Hepatocyte (in vitro differentiated cells): ENCODE results near the gene RAVER1.

Source experiments
- EZH2 ChIP-seq: fragments of 200-600 bp; sonication (generic); IDR thresholded peaks from 2 replicates; pipeline ENCODE4 v1.6.1; 2016; ENCODE audit warnings: antibody characterized with exemption, mild to moderate bottlenecking, borderline replicate concordance
- TF ChIP-seq, protein P1 (sequence below): fragments of 200-600 bp; sonication (generic); IDR thresholded peaks from 2 replicates; pipeline ENCODE4 v1.5.1; 2016; ENCODE audit warnings: antibody characterized with exemption, mild to moderate bottlenecking; ENCODE audit not compliant: poor library complexity

DNA sequence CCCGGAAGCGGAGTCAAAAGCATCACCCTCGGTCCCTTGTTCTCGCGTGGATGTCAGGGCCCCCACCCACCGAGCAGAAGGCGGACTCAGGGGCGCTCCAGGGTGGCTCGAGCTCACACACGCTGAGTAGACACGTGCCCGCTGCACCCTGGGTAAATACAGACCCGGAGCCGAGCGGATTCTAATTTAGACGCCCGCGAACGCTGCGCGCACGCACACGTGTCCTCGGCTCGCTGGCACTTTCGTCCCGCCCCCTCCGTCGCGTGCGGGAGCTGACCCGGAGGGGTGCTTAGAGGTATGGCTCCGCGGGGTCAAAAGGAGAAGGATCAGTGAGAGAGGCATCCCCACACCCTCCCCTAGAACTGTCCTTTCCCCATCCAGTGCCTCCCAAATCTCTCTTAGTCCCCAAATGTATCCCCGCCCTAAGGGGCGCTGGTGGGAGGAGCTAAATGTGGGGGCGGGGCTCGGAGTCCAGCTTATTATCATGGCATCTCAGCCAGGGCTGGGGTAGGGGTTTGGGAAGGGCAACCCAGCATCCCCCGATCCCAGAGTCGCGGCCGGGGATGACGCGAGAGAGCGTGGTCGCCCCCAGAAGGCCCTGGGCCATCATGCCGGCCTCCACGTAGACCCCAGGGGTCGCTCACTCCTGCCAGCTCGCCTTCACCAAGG lies 44.0 kb downstream of the RAVER1 start:
- TF ChIP-seq, protein P1, sequence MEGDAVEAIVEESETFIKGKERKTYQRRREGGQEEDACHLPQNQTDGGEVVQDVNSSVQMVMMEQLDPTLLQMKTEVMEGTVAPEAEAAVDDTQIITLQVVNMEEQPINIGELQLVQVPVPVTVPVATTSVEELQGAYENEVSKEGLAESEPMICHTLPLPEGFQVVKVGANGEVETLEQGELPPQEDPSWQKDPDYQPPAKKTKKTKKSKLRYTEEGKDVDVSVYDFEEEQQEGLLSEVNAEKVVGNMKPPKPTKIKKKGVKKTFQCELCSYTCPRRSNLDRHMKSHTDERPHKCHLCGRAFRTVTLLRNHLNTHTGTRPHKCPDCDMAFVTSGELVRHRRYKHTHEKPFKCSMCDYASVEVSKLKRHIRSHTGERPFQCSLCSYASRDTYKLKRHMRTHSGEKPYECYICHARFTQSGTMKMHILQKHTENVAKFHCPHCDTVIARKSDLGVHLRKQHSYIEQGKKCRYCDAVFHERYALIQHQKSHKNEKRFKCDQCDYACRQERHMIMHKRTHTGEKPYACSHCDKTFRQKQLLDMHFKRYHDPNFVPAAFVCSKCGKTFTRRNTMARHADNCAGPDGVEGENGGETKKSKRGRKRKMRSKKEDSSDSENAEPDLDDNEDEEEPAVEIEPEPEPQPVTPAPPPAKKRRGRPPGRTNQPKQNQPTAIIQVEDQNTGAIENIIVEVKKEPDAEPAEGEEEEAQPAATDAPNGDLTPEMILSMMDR: no peak
- TF ChIP-seq EZH2: no peak
